ENCODE data around the gene OR12D1.

Gene OR12D1

GRCh38 chr6:29466241-29466640 is 51.5 kb downstream of the OR12D1 start:
- no peak for DNase-seq

All from NCI-H1048 (cell line).